Psoas muscle (tissue), 8 donors: ENCODE results near the gene ME3. TPM values are rescaled to one million over a fixed set of nuclear protein-coding genes. Genes with fewer than 3 reads are reported as not detected.

Source experiments
- ATAC-seq, 4 donors: fragments of 200-7000 bp; cut with Tn5 transposase; one replicate each; pipeline ENCODE4 v1.9.1; 2020; ENCODE audit warnings: moderate library complexity in 3 of 4, mild to moderate bottlenecking in 2 of 4
- DNase-seq, 2 donors: peaks; one replicate each; pipeline ENCODE4 v3.0.0-alpha.2; 2020
- H3K27ac ChIP-seq: fragments of 200-600 bp; one replicate; pipeline ENCODE4 v1.8.0; 2022
- H3K27me3 ChIP-seq, 3 donors: fragments of 200-600 bp in 1 of 3; one replicate each; pipeline versions ENCODE4 v1.6.1 to v1.8.0; 2013 to 2022; ENCODE audit warnings: low read length in 2 of 3, mild to moderate bottlenecking in 2 of 3, moderate library complexity in 1 of 3; ENCODE audit not compliant: insufficient read depth in 3 of 3
- H3K36me3 ChIP-seq, 2 donors: fragments of 200-600 bp in 1 of 2; one replicate each; pipeline versions ENCODE4 v1.6.1 to v1.8.0; 2013 to 2022; ENCODE audit warnings: low read depth in 1 of 2, mild to moderate bottlenecking in 1 of 2, moderate library complexity in 1 of 2; ENCODE audit not compliant: insufficient read depth in 1 of 2
- H3K4me1 ChIP-seq: fragments of 200-600 bp; one replicate; pipeline ENCODE4 v1.8.0; 2022
- H3K4me3 ChIP-seq: fragments of 200-600 bp; one replicate; pipeline ENCODE4 v1.8.0; 2022; ENCODE audit warnings: mild to moderate bottlenecking
- H3K9me3 ChIP-seq: fragments of 200-600 bp; one replicate; pipeline ENCODE4 v1.8.0; 2022
- WGBS, 3 donors: extraction: QIAGEN DNeasy Blood & Tissue Kit; methylation state at CpG; one replicate each; pipeline versions ENCODE4 v1.1.6 to v1.1.7; 2013; 5-methylcytosine and 5-hydroxymethylcytosine counted together
- intact Hi-C, 2 donors: fragments of 100-400 bp; cut with DNase I; formaldehyde crosslinking; loops; one replicate each; pipeline versions ENCODE4 v1.11.0 to v1.14.2; 2022
- polyA plus RNA-seq, 3 donors: library from polyadenylated mRNA; stranded (reverse); fragments of 200-250 nt; gene quantifications; one replicate each; pipeline ENCODE4 v1.2.3, GENCODE V29; 2013
- total RNA-seq, 4 donors: library from RNA; stranded (reverse); fragmentation: NEBNext Ultra II Directional in 2 of 4; extraction: Animal tissue kit (Norgen Biotek cat#: 25700) in 2 of 4; gene quantifications; one replicate each; pipeline versions ENCODE4 v1.2.1 to v1.2.4, GENCODE V29; 2021 to 2023
- TF ChIP-seq, protein P1 (sequence below): fragments of 200-600 bp; IDR thresholded peaks from one replicate; pipeline ENCODE4 v1.8.0; 2022; ENCODE audit warnings: antibody characterized with exemption
- donor health status: healthy with polysubstance abuse.
- donor health status: DM: no; HTN: no; CAD: no; lungs with moderate emphysema.
- donor health status: Bipolar disorder and iron deficiency.
- donor health status: healthy.
- donor health status: DM: yes; HTN: yes; CAD: no.
- donor health status: DM: no; HTN: no; CAD: no.
- donor health status: DM: no; HTN: no; CAD: no.
- donor health status: DM: yes; HTN: yes; CAD: no.

ME3 gene
- total and polyA plus RNA-seq, 7 donors, result 5.1 to 19.5 (median 11.2) TPM

- 0% methylated on average over 23 to 33 of the region's 33 CpGs for WGBS, 3 donors
- Histone ChIP-seq H3K36me3 (no peaks in the 10 kb centered on the region), H3K27me3 (no peaks in the 10 kb centered on the region), H3K9me3 (no peaks in the 10 kb centered on the region), H3K4me1 (peaks cover 31% of the 10 kb centered on the region), H3K27ac (peak overlapping the region; percentile 97), H3K4me3 (peak overlapping the region; percentile 79)
- intact Hi-C loops, result loop anchor here (5.0 kb wide), 2 partner anchors 71 to 131 kb away; partner anchors contain the start of gene PRSS23 (in 2 of the 2)
- ATAC-seq, result peak; percentile 72 to 78 (median 75)
- DNase-seq, result peak; percentile 83 to 84
- TF ChIP-seq, protein P1, sequence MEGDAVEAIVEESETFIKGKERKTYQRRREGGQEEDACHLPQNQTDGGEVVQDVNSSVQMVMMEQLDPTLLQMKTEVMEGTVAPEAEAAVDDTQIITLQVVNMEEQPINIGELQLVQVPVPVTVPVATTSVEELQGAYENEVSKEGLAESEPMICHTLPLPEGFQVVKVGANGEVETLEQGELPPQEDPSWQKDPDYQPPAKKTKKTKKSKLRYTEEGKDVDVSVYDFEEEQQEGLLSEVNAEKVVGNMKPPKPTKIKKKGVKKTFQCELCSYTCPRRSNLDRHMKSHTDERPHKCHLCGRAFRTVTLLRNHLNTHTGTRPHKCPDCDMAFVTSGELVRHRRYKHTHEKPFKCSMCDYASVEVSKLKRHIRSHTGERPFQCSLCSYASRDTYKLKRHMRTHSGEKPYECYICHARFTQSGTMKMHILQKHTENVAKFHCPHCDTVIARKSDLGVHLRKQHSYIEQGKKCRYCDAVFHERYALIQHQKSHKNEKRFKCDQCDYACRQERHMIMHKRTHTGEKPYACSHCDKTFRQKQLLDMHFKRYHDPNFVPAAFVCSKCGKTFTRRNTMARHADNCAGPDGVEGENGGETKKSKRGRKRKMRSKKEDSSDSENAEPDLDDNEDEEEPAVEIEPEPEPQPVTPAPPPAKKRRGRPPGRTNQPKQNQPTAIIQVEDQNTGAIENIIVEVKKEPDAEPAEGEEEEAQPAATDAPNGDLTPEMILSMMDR, result no peak
These were observed 847 bp downstream of the ME3 start for GRCh38 chr11:86671531-86672006.

- TF ChIP-seq, protein P1, result no peak
- peak overlapping the region; percentile 79 for H3K4me3 ChIP-seq
- no peaks in the 10 kb centered on the region for H3K9me3 ChIP-seq
- H3K4me1 ChIP-seq, result peaks cover 26% of the 10 kb centered on the region
- intact Hi-C loops, result loop anchor here (5.0 kb wide), 2 partner anchors 71 to 131 kb away; partner anchors contain the start of gene PRSS23 (in 2 of the 2)
- H3K27me3 ChIP-seq, result no peaks in the 10 kb centered on the region
- H3K27ac ChIP-seq, result peak overlapping the region; percentile 97
- H3K36me3 ChIP-seq, result no peaks in the 10 kb centered on the region
- 21 to 46% (median 25%) methylated on average over 3 of the region's 3 CpGs for WGBS, 3 donors
- DNase-seq, result no peak
- no peak for ATAC-seq
These were observed 1.5 kb downstream of the ME3 start for GRCh38 chr11:86670911-86671310.

GRCh38 chr11:86670181-86670580, 2.2 kb downstream of the ME3 start:
- peak overlapping the region; percentile 79 for H3K4me3 ChIP-seq
- H3K27ac ChIP-seq, result peak overlapping the region; percentile 97
- DNase-seq (no peak), ATAC-seq (peak; percentile 21 to 34 (median 32))
- no peaks in the 10 kb centered on the region for H3K27me3 ChIP-seq
- TF ChIP-seq, protein P1, result no peak
- peaks cover 21% of the 10 kb centered on the region for H3K4me1 ChIP-seq
- WGBS, 3 donors, result 44 to 66% (median 45%) methylated on average over 5 of the region's 5 CpGs
- no peaks in the 10 kb centered on the region for H3K36me3 ChIP-seq
- H3K9me3 ChIP-seq, result no peaks in the 10 kb centered on the region
- intact Hi-C loops, result loop anchor here (5.0 kb wide), 2 partner anchors 72 to 132 kb away; partner anchors contain the start of gene PRSS23 (in 2 of the 2)

GRCh38 chr11:86669424-86669823, 3.0 kb downstream of the ME3 start:
- H3K9me3 ChIP-seq, result no peaks in the 10 kb centered on the region
- intact Hi-C loops, result loop anchor here (5.0 kb wide), 2 partner anchors 37 to 42 kb away; no protein-coding TSS in a partner anchor
- 43 to 60% (median 48%) methylated on average over 7 of the region's 7 CpGs for WGBS, 3 donors
- TF ChIP-seq, protein P1, result no peak
- H3K36me3 ChIP-seq, result no peaks in the 10 kb centered on the region
- no peaks in the 10 kb centered on the region for H3K27me3 ChIP-seq
- no peak overlapping the region for H3K4me3 ChIP-seq
- DNase-seq (no peak), ATAC-seq (no peak)
- peaks cover 21% of the 10 kb centered on the region for H3K4me1 ChIP-seq
- H3K27ac ChIP-seq, result peak overlapping the region; percentile 97

DNA sequence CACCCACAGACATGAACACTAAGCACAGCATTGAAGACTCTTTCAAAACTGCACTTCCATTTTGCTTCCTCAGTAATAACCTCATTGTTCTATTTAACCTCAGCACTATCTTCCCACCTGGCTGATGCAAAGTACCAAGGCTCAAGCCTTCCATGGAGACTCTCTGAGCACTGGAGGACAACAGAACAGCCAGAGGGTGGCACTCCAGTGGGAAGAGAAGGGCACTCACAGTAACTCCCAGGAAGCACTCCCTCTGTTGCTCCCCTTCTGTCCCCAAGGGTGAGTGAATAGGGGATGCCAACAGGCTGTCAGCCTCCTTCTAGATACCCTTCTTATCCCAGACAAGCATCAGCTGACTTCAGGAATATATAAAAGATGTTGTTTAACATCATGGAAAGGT, 3.5 kb downstream of the ME3 start:
- peaks cover 21% of the 10 kb centered on the region for H3K4me1 ChIP-seq
- no peaks in the 10 kb centered on the region for H3K27me3 ChIP-seq
- H3K4me3 ChIP-seq, result no peak overlapping the region
- TF ChIP-seq, protein P1, result no peak
- intact Hi-C loops, result loop anchor here (5.0 kb wide), 2 partner anchors 37 to 42 kb away; no protein-coding TSS in a partner anchor
- DNase-seq (no peak), ATAC-seq (no peak)
- H3K27ac ChIP-seq, result no peak overlapping the region
- no peaks in the 10 kb centered on the region for H3K9me3 ChIP-seq
- H3K36me3 ChIP-seq, result no peaks in the 10 kb centered on the region
